MM.1S (cell line): ENCODE data around the gene FBXW11.

Source experiments
- DNase-seq: peaks from one replicate; pipeline ENCODE4 v3.0.0-alpha.2; 2015
- H2AFZ ChIP-seq: fragments of 300-600 bp; sonication (generic); 2 replicates; pipeline ENCODE4 v1.6.0; 2016; ENCODE audit warnings: antibody characterized with exemption, low read length
- H3F3A ChIP-seq: fragments of 300-600 bp; sonication (generic); 2 replicates; pipeline ENCODE4 v1.6.1; 2016; ENCODE audit warnings: mild to moderate bottlenecking, antibody characterized with exemption, low read length, moderate library complexity, mixed read lengths; ENCODE audit not compliant: insufficient read depth
- H3K27ac ChIP-seq: fragments of 300-600 bp; sonication (generic); 2 replicates; pipeline ENCODE4 v1.5.1; 2016; ENCODE audit warnings: mild to moderate bottlenecking, low read length
- H3K27me3 ChIP-seq: fragments of 300-600 bp; sonication (generic); replicated peaks from 2 replicates; pipeline ENCODE4 v1.6.0; 2016; ENCODE audit warnings: low read length; ENCODE audit not compliant: insufficient read depth
- H3K36me3 ChIP-seq: fragments of 300-600 bp; sonication (generic); replicated peaks from 2 replicates; pipeline ENCODE4 v1.6.1; 2016; ENCODE audit warnings: mild to moderate bottlenecking, low read length, mixed read lengths; ENCODE audit not compliant: insufficient read depth
- H3K4me1 ChIP-seq: fragments of 300-600 bp; sonication (generic); 2 replicates; pipeline ENCODE4 v1.6.1; 2016; ENCODE audit warnings: low read length, mixed read lengths
- H3K4me2 ChIP-seq: fragments of 300-600 bp; sonication (generic); 2 replicates; pipeline ENCODE4 v1.6.0; 2016; ENCODE audit warnings: low read depth, low read length
- H3K4me3 ChIP-seq: fragments of 300-600 bp; sonication (generic); 2 replicates; pipeline ENCODE4 v1.5.1; 2016; ENCODE audit warnings: low read length, mixed read lengths
- H3K79me2 ChIP-seq: fragments of 300-600 bp; sonication (generic); 2 replicates; pipeline ENCODE4 v1.6.1; 2016; ENCODE audit warnings: mixed run types, low read length, mixed read lengths
- H3K9ac ChIP-seq: fragments of 300-600 bp; sonication (generic); 2 replicates; pipeline ENCODE4 v1.6.1; 2016; ENCODE audit warnings: low read length, mixed read lengths
- H3K9me2 ChIP-seq: fragments of 300-600 bp; sonication (generic); replicated peaks from 2 replicates; pipeline ENCODE4 v1.6.1; 2016; ENCODE audit warnings: mild to moderate bottlenecking, low read length, mixed read lengths; ENCODE audit not compliant: insufficient read depth
- H3K9me3 ChIP-seq: fragments of 300-600 bp; sonication (generic); replicated peaks from 2 replicates; pipeline ENCODE4 v1.6.1; 2016; ENCODE audit warnings: mild to moderate bottlenecking, low read length, mixed read lengths; ENCODE audit not compliant: insufficient read depth
- H4K20me1 ChIP-seq: fragments of 300-600 bp; sonication (generic); 2 replicates; pipeline ENCODE4 v1.6.1; 2016; ENCODE audit warnings: mild to moderate bottlenecking, low read length, moderate library complexity, mixed read lengths; ENCODE audit not compliant: insufficient read depth
- EZH2 ChIP-seq: fragments of 300-600 bp; sonication (generic); optimal IDR thresholded peaks from 2 replicates; pipeline ENCODE3; 2017; ENCODE audit warnings: low read depth, mild to moderate bottlenecking, antibody characterized with exemption, low read length, mixed read lengths
- EZH2phosphoT487 ChIP-seq: fragments of 300-600 bp; sonication (generic); IDR thresholded peaks from 2 replicates; pipeline ENCODE4 v1.6.1; 2018; ENCODE audit warnings: antibody characterized with exemption, low read length
- TF ChIP-seq, protein P1 (sequence below): fragments of 300-600 bp; sonication (generic); IDR thresholded peaks from 2 replicates; pipeline ENCODE4 v1.5.1; 2016; ENCODE audit warnings: antibody characterized with exemption, low read length, mixed read lengths

FBXW11 gene

GRCh38 chr5:171895081-171895480, 111.4 kb downstream of the FBXW11 start:
- H3K79me2 ChIP-seq = no peaks in the 10 kb centered on the region
- no peaks in the 10 kb centered on the region for H3K4me1 ChIP-seq
- H3K9me3 ChIP-seq = no peaks in the 10 kb centered on the region
- TF ChIP-seq EZH2 = no peak
- TF ChIP-seq EZH2phosphoT487 = no peak
- H3K4me2 ChIP-seq = no peak overlapping the region
- H3K27ac ChIP-seq = no peak overlapping the region
- no peaks in the 10 kb centered on the region for H4K20me1 ChIP-seq
- no peaks in the 10 kb centered on the region for H3K9me2 ChIP-seq
- DNase-seq = no peak
- H2AFZ ChIP-seq = no peak overlapping the region
- H3K27me3 ChIP-seq = no peaks in the 10 kb centered on the region
- H3K4me3 ChIP-seq = no peak overlapping the region
- no peaks in the 10 kb centered on the region for H3F3A ChIP-seq
- no peak overlapping the region for H3K9ac ChIP-seq
- H3K36me3 ChIP-seq = no peaks in the 10 kb centered on the region; the same call in 1 of the 2 replicates

DNA sequence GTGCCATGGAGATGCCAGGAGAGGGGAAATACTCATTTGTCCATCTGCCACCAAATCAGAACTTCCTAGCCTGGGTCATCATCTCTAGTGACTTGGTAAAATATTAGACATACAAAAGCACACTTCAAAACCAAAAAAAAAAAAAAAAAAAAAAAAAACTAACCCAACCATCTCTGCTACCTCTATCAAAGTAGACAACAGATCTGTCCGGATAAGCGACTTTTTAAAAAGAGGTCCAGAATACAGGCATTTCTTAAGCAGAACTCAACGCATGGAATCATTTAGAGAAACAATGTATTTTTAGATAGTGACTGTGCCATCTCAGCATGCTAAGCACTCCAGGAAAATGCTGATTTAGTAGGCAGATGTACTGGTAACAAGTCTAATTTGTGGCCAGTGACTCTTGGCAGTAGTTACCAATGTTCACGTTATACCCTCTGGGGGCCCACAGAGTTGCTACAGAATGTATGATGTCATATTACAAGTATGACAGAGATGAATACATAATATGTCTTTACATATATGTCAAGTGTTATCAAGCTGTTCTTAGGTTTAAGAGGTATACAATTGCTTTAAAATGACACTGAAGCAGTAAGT, 113.0 kb downstream of the FBXW11 start:
- DNase-seq = no peak
- Histone ChIP-seq H2AFZ (no peak overlapping the region), H3F3A (no peaks in the 10 kb centered on the region), H3K79me2 (no peaks in the 10 kb centered on the region), H3K4me3 (no peak overlapping the region), H3K27ac (no peak overlapping the region), H3K4me2 (no peak overlapping the region), H3K4me1 (no peaks in the 10 kb centered on the region), H3K9me3 (no peaks in the 10 kb centered on the region), H3K27me3 (no peaks in the 10 kb centered on the region), H3K36me3 (no peaks in the 10 kb centered on the region; the same call in 1 of the 2 replicates), H3K9ac (no peak overlapping the region), H4K20me1 (no peaks in the 10 kb centered on the region), H3K9me2 (no peaks in the 10 kb centered on the region)
- TF ChIP-seq EZH2 (no peak), EZH2phosphoT487 (no peak)
- TF ChIP-seq, protein P1, sequence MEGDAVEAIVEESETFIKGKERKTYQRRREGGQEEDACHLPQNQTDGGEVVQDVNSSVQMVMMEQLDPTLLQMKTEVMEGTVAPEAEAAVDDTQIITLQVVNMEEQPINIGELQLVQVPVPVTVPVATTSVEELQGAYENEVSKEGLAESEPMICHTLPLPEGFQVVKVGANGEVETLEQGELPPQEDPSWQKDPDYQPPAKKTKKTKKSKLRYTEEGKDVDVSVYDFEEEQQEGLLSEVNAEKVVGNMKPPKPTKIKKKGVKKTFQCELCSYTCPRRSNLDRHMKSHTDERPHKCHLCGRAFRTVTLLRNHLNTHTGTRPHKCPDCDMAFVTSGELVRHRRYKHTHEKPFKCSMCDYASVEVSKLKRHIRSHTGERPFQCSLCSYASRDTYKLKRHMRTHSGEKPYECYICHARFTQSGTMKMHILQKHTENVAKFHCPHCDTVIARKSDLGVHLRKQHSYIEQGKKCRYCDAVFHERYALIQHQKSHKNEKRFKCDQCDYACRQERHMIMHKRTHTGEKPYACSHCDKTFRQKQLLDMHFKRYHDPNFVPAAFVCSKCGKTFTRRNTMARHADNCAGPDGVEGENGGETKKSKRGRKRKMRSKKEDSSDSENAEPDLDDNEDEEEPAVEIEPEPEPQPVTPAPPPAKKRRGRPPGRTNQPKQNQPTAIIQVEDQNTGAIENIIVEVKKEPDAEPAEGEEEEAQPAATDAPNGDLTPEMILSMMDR = no peak

GRCh38 chr5:171891595-171891994, 114.8 kb downstream of the FBXW11 start:
- H2AFZ ChIP-seq = no peak overlapping the region
- no peaks in the 10 kb centered on the region for H3K79me2 ChIP-seq
- no peaks in the 10 kb centered on the region for H3K27me3 ChIP-seq
- TF ChIP-seq, protein P1 = no peak
- no peak for TF ChIP-seq EZH2
- no peak for TF ChIP-seq EZH2phosphoT487
- no peaks in the 10 kb centered on the region; the same call in 1 of the 2 replicates for H3K36me3 ChIP-seq
- no peak overlapping the region for H3K4me2 ChIP-seq
- no peaks in the 10 kb centered on the region for H3K9me2 ChIP-seq
- H3K4me1 ChIP-seq = no peaks in the 10 kb centered on the region
- no peaks in the 10 kb centered on the region for H3F3A ChIP-seq
- H3K27ac ChIP-seq = no peak overlapping the region
- no peaks in the 10 kb centered on the region for H3K9me3 ChIP-seq
- no peaks in the 10 kb centered on the region for H4K20me1 ChIP-seq
- no peak overlapping the region for H3K9ac ChIP-seq
- no peak for DNase-seq
- H3K4me3 ChIP-seq = no peak overlapping the region

- no peaks in the 10 kb centered on the region for H3K79me2 ChIP-seq
- no peaks in the 10 kb centered on the region for H3K4me1 ChIP-seq
- no peak overlapping the region for H3K4me2 ChIP-seq
- no peak overlapping the region for H3K4me3 ChIP-seq
- no peaks in the 10 kb centered on the region for H3F3A ChIP-seq
- H3K9ac ChIP-seq = no peak overlapping the region
- H4K20me1 ChIP-seq = no peaks in the 10 kb centered on the region
- TF ChIP-seq EZH2phosphoT487 (no peak), EZH2 (no peak)
- H3K27me3 ChIP-seq = no peaks in the 10 kb centered on the region
- no peak overlapping the region for H2AFZ ChIP-seq
- H3K9me2 ChIP-seq = no peaks in the 10 kb centered on the region
- no peak overlapping the region for H3K27ac ChIP-seq
- no peaks in the 10 kb centered on the region; the same call in 1 of the 2 replicates for H3K36me3 ChIP-seq
- H3K9me3 ChIP-seq = no peaks in the 10 kb centered on the region
- DNase-seq = no peak
Observed at GRCh38 chr5:171891150-171891549, 115.3 kb downstream of the FBXW11 start.
